Germinal center (tissue), 1 donor: ENCODE measurements around the gene P2RY11.

Source experiments
- DNase-seq: peaks from one replicate; pipeline ENCODE4 v3.0.0; 2012; ENCODE audit warnings: mixed read lengths, low spot score

Gene P2RY11

GRCh38 chr19:10093295-10094186 lies 18.0 kb upstream of the P2RY11 start:
- no peak for DNase-seq

- no peak for DNase-seq
These were observed 15.9 kb upstream of the P2RY11 start for GRCh38 chr19:10095622-10095947.

GRCh38 chr19:10095948-10096614 lies 15.4 kb upstream of the P2RY11 start:
- DNase-seq, result peak; percentile 99

DNA sequence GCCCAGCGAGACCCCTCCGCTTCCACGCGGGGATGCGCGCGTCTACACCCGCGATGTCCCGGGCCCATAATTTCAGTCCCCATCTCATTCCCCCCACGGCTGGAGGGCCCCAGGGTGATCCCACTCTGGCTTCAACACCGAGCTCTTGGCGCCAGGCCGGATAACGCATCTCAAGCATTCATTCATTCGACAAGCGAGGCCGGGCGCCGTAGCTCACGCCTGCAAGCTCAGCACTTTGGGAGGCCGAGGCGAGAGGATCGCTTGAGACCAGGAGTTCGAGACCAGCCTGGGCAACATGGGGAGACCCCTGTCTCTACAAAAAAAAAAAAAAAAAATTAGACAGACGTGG lies 14.9 kb upstream of the P2RY11 start:
- DNase-seq, result no peak

DNA sequence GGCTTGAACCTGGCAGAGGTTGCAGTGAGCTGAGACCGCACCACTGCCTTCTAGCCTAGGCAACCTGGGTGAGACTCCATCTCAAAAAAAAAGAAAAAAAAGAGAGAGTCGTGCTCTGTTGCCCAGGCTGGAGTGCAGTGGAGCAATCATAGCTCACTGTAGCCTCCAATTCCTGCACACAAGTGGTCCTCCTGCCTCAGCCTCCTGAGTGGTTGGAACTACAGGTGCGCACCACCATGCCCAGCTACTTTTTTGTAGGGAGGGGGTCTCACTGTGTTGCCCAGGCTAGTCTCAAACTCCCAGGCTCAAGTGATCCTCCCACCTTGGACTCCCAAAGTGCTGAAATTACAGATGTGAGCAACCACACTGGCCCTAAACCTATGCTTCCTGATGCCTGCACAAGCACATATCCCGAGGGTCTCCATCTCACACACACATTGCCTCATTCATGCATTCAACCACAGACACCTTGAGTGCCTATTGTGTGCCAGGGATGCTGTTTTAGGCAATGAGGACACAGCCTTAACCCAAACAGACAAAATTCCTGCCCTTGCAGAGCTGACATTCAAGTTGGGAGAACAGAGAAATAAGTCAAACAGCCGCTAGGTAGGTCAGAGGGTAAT lies 11.2 kb upstream of the P2RY11 start:
- no peak for DNase-seq

DNA sequence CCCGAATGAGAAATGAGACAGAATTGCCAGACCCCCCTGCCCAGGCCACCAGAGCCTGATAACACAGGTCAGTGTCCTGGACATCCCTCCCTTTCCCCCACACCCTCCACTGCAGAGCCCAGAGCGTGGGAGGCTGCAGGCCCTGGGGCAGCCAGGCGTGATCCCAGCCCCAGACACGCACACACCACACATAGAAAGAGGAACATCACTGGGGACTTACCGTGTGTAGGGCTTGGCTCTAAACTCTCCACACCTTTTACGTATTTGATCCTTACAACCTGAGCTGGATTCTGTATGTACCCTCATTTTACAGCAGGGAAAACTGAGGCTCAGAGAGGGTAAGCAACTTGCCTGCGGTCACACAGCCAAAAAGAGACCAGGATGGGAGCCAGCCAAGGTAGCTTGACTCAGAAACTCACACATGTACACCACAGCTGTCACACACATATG lies 8.7 kb upstream of the P2RY11 start:
- DNase-seq, result peak; percentile 82

GRCh38 chr19:10104130-10104513 lies 7.4 kb upstream of the P2RY11 start:
- no peak for DNase-seq

DNA sequence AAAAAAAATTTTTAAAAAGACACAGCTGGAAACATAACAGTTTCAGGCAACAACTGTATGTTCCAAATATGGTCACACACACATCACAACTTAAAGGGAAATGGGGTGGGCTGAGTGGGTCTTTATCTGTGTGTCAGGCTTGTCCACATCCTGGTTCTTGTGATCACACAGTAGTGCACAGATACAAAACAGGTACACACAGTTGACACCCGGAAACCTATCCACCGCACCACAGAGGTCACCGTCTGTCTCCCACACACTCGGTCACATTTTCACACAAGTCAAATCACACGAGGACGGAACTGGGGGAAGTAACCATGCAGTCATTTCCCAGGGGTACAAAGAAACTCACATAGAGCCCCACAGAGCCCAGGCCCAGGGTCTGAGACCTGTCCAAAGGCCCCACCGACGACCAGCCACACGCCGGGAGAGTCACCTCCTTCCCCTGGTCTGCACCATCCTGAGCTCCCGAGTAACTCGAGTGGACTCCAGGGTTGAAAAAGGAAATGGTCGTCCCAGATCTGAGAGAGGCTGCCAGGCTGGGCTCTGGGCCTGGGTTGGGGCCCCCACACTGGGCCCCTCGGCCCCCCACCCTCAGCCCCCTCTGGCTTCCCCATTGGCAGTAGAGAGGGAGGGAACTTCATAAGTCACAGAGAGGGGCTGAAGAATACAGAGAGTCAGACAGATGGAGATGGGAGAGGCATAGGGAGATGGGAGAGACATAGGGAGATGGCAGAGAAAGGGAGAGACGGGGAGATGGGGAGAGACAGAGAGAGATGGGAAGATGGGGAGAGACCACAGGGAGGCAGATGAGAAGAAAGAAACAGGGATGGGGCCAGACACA lies 6.6 kb upstream of the P2RY11 start:
- peak; percentile 56 for DNase-seq

- peak; percentile 45 for DNase-seq
These were observed 5.9 kb upstream of the P2RY11 start for GRCh38 chr19:10105509-10106099.

GRCh38 chr19:10106100-10106936 lies 5.2 kb upstream of the P2RY11 start, which contains the start of gene PPAN:
TSS of gene PPAN (plus strand) at chr19:10106362. CDS start at chr19:10106395, 33 bp downstream.
- peak; percentile 98 for DNase-seq

GRCh38 chr19:10107254-10107653 lies 4.2 kb upstream of the P2RY11 start:
- no peak for DNase-seq

GRCh38 chr19:10107817-10108367 lies 3.6 kb upstream of the P2RY11 start:
- DNase-seq, result no peak

- DNase-seq, result no peak
These were observed 2.0 kb upstream of the P2RY11 start for GRCh38 chr19:10109528-10109927.

DNA sequence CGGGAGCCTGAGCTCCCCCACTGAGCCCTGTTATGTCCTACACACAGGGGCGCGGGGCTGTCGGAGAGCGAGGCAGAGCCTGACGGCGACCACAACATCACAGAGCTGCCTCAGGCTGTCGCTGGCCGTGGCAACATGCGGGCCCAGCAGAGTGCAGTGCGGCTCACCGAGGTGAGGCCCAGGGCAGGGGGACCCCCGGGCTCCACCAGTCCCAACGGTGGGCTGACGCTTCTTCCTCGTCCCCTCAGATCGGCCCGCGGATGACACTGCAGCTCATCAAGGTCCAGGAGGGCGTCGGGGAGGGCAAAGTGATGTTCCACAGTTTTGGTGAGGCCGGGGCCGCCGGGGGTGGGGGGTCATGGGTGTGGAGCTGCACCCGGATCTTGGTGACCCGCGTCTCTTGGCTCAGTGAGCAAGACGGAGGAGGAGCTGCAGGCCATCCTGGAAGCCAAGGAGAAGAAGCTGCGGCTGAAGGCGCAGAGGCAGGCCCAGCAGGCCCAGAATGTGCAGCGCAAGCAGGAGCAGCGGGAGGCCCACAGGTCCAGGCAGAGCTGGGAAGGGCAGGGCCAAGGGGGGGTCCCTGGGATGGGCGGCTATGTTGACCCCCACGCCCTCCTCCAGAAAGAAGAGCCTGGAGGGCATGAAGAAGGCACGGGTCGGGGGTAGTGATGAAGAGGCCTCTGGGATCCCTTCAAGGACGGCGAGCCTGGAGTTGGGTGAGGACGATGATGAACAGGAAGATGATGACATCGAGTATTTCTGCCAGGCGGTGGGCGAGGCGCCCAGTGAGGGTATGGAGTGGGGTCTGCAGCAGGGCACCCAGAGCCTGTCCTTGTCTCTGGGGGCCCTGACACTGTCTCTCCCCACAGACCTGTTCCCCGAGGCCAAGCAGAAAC lies 1.2 kb upstream of the P2RY11 start:
- no peak for DNase-seq

DNA sequence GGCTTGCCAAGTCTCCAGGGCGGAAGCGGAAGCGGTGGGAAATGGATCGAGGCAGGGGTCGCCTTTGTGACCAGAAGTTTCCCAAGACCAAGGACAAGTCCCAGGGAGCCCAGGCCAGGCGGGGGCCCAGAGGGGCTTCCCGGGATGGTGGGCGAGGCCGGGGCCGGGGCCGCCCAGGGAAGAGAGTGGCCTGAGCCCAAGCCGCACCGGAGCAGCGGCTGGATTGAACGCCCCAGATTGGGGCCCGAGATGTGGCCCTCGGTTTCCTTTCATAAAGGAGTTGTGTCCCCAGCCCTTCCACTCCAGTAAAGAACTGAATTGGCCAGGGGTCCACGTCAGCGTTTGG lies 548 bp upstream of the P2RY11 start:
- no peak for DNase-seq

DNA sequence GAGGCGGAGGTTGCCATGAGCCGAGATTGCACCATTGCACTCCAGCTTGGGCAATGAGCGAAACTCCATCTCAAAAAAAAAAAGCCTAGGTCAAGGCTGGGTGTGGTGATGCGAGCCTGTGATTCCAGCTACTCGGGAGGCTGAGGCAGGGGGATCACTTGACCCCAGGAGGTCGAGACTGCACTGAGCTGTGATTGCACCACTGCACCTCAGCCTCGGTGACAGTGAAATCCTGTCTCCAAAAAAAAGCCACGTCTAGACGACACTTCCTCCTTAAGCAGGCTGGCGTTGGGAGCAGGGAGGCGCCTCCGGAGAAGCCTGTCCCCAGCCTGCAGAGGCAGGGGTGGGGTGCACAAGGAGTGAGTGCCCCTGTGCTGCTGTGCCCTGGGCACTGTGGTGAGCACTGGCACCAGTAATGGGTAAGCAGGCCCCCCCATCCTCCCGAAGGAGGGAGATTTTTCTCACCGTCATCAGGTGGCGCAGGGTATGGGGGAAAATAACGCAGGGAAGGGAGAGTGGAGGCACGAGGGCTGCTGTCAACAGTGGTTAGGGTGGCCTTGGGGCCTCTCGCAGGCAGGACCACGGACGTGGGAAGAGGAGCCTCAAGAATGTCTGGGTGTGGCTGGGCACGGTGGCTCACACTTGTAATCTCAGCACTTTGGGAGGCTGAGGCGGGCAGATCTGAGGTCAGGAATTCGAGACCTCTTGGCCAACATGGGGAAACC lies 706 bp downstream of the P2RY11 start:
- DNase-seq, result no peak

GRCh38 chr19:10112895-10113591 lies 1.6 kb downstream of the P2RY11 start:
- peak; percentile 47 for DNase-seq

DNA sequence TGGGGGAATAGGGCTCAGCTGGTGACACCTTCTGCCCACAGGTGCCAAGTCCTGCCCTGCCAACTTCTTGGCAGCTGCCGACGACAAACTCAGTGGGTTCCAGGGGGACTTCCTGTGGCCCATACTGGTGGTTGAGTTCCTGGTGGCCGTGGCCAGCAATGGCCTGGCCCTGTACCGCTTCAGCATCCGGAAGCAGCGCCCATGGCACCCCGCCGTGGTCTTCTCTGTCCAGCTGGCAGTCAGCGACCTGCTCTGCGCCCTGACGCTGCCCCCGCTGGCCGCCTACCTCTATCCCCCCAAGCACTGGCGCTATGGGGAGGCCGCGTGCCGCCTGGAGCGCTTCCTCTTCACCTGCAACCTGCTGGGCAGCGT lies 2.1 kb downstream of the P2RY11 start:
- DNase-seq, result no peak
